Endodermal cell (in vitro differentiated cells): ENCODE measurements around the gene CPEB1. TPM values are rescaled to one million over a fixed set of nuclear protein-coding genes. Genes with fewer than 3 reads are reported as not detected.

ENCODE experiments used
- DNase-seq: peaks from one replicate; pipeline ENCODE4 v3.0.0-alpha.2; 2017
- H3K27ac ChIP-seq: 2 replicates; pipeline ENCODE4 v1.5.1; 2013; ENCODE audit warnings: mild to moderate bottlenecking, low read depth, low read length, moderate library complexity
- H3K27me3 ChIP-seq: 2 replicates; pipeline ENCODE4 v1.6.1; 2013; ENCODE audit warnings: mild to moderate bottlenecking, low read length, moderate library complexity; ENCODE audit not compliant: insufficient read depth, control insufficient read depth, poor library complexity, severe bottlenecking
- H3K36me3 ChIP-seq: 2 replicates; pipeline ENCODE4 v1.7.0; 2013; ENCODE audit warnings: mild to moderate bottlenecking, low read length, moderate library complexity; ENCODE audit not compliant: control insufficient read depth, insufficient read depth
- H3K4me1 ChIP-seq: one replicate; pipeline ENCODE4 v1.7.0; 2013; ENCODE audit warnings: low read length; ENCODE audit not compliant: control insufficient read depth, insufficient read depth
- H3K4me3 ChIP-seq: 2 replicates; pipeline ENCODE4 v1.5.1; 2013; ENCODE audit warnings: mild to moderate bottlenecking, low read length, moderate library complexity
- H3K9ac ChIP-seq: 2 replicates; pipeline ENCODE4 v1.6.1; 2013; ENCODE audit warnings: mild to moderate bottlenecking, low read length, moderate library complexity; ENCODE audit not compliant: poor library complexity, severe bottlenecking; ENCODE audit errors: extremely low read depth
- H3K9me3 ChIP-seq: 2 replicates; pipeline ENCODE4 v1.6.1; 2013; ENCODE audit warnings: mild to moderate bottlenecking, low read length, moderate library complexity; ENCODE audit not compliant: control insufficient read depth
- H3K27ac Mint-ChIP-seq: 2 replicates; pipeline ENCODE4 v1.8.0; 2020; ENCODE audit warnings: mixed read lengths
- H3K27me3 Mint-ChIP-seq: 2 replicates; pipeline ENCODE4 v1.8.0; 2021; ENCODE audit warnings: mild to moderate bottlenecking, mixed read lengths; ENCODE audit not compliant: insufficient read depth
- H3K36me3 Mint-ChIP-seq: 2 replicates; pipeline ENCODE4 v1.8.0; 2020; ENCODE audit warnings: low read depth, mixed read lengths
- H3K4me1 Mint-ChIP-seq: 2 replicates; pipeline ENCODE4 v1.8.0; 2020; ENCODE audit warnings: mixed read lengths
- H3K4me3 Mint-ChIP-seq: 2 replicates; pipeline ENCODE4 v1.8.0; 2020; ENCODE audit warnings: mild to moderate bottlenecking, moderate library complexity, mixed read lengths
- H3K9me3 Mint-ChIP-seq: 2 replicates; pipeline ENCODE4 v1.8.0; 2020; ENCODE audit warnings: mild to moderate bottlenecking, mixed read lengths
- WGBS, 2 experiments: methylation state at CpG; one replicate each; pipeline versions ENCODE4 v1.1.5 to v1.1.7; 2013; ENCODE audit warnings: missing lambda C conversion rate in 2 of 2, mixed read lengths in 1 of 2; ENCODE audit not compliant: insufficient coverage in 1 of 2, insufficient read length in 1 of 2; 5-methylcytosine and 5-hydroxymethylcytosine counted together
- total RNA-seq, 2 donors: library from RNA; stranded (reverse); fragmentation: NEBNext Ultra II Directional in 1 of 2; extraction: Animal tissue kit (Norgen Biotek cat#: 25700) in 1 of 2; gene quantifications; 2 replicates in 1 of 2; 3 replicates in 1 of 2; pipeline ENCODE4 v1.2.1, GENCODE V29; 2021
- TF ChIP-seq, protein P1 (sequence below): fragments of 200-600 bp; sonication (generic); conservative IDR thresholded peaks from 2 replicates; pipeline ENCODE4 v1.5.0; 2021; ENCODE audit warnings: antibody characterized with exemption, mild to moderate bottlenecking

Gene CPEB1
- total RNA-seq, 2 donors from 2014 or later: 1.0 to 1.4 TPM

DNA sequence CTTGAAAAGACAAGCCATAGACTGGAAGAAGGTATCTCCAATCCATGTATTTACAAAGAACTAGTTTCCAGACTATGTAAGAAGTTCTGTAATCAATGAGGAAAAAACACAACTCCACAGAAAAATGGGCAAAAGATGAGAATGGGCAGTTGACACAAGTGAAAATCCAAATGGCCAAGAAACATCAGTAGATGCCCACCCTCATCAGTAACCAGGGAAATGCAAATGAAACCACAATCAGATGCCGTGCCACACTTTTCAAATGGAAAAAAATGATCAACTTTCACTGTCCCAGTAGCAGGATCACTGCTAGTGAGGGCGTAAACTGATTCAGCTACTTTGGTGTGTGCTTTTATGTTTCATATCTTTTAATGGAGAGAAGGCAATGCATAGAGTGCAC lies 4.5 kb upstream of the CPEB1 start:
- Histone ChIP-seq H3K9me3 (no peaks in the 10 kb centered on the region), H3K9ac (no peak overlapping the region), H3K27me3 (peaks cover 64% of the 10 kb centered on the region), H3K36me3 (no peaks in the 10 kb centered on the region), H3K4me1 (no peaks in the 10 kb centered on the region), H3K4me3 (no peak overlapping the region), H3K27ac (no peak overlapping the region)
- no peaks in the 10 kb centered on the region for H3K4me1 Mint-ChIP-seq
- TF ChIP-seq, protein P1, sequence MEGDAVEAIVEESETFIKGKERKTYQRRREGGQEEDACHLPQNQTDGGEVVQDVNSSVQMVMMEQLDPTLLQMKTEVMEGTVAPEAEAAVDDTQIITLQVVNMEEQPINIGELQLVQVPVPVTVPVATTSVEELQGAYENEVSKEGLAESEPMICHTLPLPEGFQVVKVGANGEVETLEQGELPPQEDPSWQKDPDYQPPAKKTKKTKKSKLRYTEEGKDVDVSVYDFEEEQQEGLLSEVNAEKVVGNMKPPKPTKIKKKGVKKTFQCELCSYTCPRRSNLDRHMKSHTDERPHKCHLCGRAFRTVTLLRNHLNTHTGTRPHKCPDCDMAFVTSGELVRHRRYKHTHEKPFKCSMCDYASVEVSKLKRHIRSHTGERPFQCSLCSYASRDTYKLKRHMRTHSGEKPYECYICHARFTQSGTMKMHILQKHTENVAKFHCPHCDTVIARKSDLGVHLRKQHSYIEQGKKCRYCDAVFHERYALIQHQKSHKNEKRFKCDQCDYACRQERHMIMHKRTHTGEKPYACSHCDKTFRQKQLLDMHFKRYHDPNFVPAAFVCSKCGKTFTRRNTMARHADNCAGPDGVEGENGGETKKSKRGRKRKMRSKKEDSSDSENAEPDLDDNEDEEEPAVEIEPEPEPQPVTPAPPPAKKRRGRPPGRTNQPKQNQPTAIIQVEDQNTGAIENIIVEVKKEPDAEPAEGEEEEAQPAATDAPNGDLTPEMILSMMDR: no peak
- H3K9me3 Mint-ChIP-seq: peaks cover 4% of the 10 kb centered on the region
- WGBS, 2 experiments: 85 to 96% methylated on average over 2 of the region's 2 CpGs
- no peak for DNase-seq
- H3K36me3 Mint-ChIP-seq: no peaks in the 10 kb centered on the region
- no peak overlapping the region for H3K27ac Mint-ChIP-seq
- H3K4me3 Mint-ChIP-seq: no peak overlapping the region
- H3K27me3 Mint-ChIP-seq: peaks cover 60% of the 10 kb centered on the region

DNA sequence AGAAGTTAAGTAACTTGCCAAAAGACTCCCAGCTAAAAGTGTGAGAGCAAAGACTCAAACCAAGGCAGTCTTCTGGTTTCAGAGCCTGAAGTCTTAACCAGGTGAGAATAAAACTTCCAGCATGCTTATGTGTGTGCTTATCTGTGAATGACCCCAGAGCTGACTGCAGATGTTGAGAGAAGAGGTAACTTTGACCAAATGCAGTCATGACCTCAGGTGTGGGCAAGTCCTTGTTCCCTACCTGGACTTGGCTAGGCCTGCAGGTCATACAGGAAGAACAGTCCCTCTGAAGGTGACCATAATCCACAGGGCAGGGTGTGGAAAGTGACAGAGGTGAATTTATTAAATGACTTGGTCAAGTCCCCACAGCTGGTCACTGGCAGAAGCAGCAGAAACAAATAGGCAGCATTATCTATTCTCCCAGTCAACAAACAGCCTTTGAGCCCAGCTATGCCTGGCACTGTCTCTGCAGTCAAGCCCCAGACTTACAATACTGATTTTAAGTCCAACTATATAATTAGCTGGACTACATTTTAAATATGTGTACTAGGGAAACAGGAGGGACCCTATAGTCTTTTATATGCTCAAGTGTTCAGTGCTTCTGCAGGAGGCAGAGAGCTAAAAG lies 3.0 kb upstream of the CPEB1 start:
- peaks cover 72% of the 10 kb centered on the region for H3K27me3 Mint-ChIP-seq

DNA sequence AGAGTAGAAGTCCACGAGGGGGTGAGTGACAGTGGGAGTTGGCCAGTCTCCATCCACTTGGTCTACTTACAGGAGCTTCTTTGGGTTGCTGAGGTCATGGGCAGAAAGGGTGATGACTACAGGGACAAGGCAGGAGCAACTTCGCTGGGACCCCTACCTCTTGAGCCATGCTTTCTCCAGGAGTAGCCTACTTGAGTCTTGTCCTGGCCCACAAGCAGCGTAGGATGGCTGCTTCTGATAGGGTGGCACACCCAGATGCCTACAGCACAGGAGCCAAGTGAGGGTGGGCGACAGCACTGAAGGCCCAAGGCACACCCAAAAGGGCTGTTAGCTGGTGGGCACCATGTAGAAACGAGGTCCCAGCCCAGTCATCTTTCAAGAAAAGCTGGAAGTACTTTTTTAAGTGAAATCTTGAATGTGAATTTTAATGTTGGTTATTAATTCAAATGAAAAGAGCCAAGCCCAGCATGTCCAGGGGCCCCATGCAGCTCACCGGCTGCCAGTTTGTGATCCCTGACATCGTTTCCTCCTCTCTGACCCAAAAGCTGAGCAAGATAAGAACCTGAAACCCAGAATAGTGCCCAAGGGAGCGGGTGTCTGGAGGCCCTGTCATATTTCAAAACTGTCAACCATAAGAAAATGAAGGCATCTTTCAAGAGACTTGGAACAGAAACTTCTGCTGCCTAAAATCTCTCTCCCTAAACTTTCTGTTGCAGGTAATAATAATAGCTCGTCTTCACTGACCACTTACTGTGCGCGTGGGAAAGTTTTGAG lies 2.2 kb upstream of the CPEB1 start:
- Mint-ChIP-seq H3K27me3 (peaks cover 75% of the 10 kb centered on the region), H3K9me3 (peaks cover 8% of the 10 kb centered on the region), H3K4me1 (peaks cover 3% of the 10 kb centered on the region), H3K36me3 (peaks cover 2% of the 10 kb centered on the region), H3K4me3 (no peak overlapping the region), H3K27ac (no peak overlapping the region)
- TF ChIP-seq, protein P1: no peak
- H3K27me3 ChIP-seq: peaks cover 84% of the 10 kb centered on the region
- no peaks in the 10 kb centered on the region for H3K36me3 ChIP-seq
- WGBS, 2 experiments: 89 to 91% methylated on average over 8 to 11 of the region's 11 CpGs
- no peak overlapping the region for H3K4me3 ChIP-seq
- H3K9me3 ChIP-seq: no peaks in the 10 kb centered on the region
- no peak for DNase-seq
- no peaks in the 10 kb centered on the region for H3K4me1 ChIP-seq
- no peak overlapping the region for H3K9ac ChIP-seq
- no peak overlapping the region for H3K27ac ChIP-seq

More for the DNA sequence above, 3.0 kb upstream of the CPEB1 start:
- Mint-ChIP-seq H3K4me3 (no peak overlapping the region), H3K9me3 (peaks cover 8% of the 10 kb centered on the region), H3K4me1 (peaks cover 3% of the 10 kb centered on the region), H3K27ac (no peak overlapping the region), H3K36me3 (peaks cover 2% of the 10 kb centered on the region)
- no peak overlapping the region for H3K27ac ChIP-seq
- no peaks in the 10 kb centered on the region for H3K36me3 ChIP-seq
- no peaks in the 10 kb centered on the region for H3K9me3 ChIP-seq
- no peak for DNase-seq
- no peak overlapping the region for H3K4me3 ChIP-seq
- TF ChIP-seq, protein P1: no peak
- no peaks in the 10 kb centered on the region for H3K4me1 ChIP-seq
- H3K9ac ChIP-seq: no peak overlapping the region
- H3K27me3 ChIP-seq: peaks cover 80% of the 10 kb centered on the region
